Heart left ventricle (tissue), 13 donors: ENCODE data around the gene AP1G2.

ENCODE experiments used
- CTCF ChIP-seq, 12 donors: fragments of 200-600 bp; sonication (generic) in 4 of 12; IDR thresholded peaks; one replicate each; pipeline versions ENCODE4 v1.5.0 to v1.8.0; 2018 to 2022; ENCODE audit warnings: antibody characterized with exemption in 12 of 12, mild to moderate bottlenecking in 5 of 12
- POLR2A ChIP-seq, 2 donors: fragments of 450-650 bp; IDR thresholded peaks; one replicate each; pipeline ENCODE4 v1.6.1; 2017; ENCODE audit warnings: antibody characterized with exemption in 2 of 2, mild to moderate bottlenecking in 2 of 2, moderate library complexity in 2 of 2
- donor health status: ischemic (EF 13 %, LVEDD 7.1; RV severe dilation, severe dysfunction).
- donor health status: DM: no; HTN: yes; CAD: no.
- donor health status: DM: no; HTN: no; CAD: no.
- donor health status: ischemic (EF 25% LVEDD 6.9; RV normal size, moderate dysfunction).
- donor health status: ischemic (EF 25% LVEDD 5.7; RV mildly dilated, moderate dysfunction).
- donor health status: ischemic (EF 35%, LVEDD 5.7; RV mildly dilated, moderate dysfunction).
- donor health status: nonischemic (EF 11% LVEDD 7.7; RV severe dilation, severe dysfunction).
- donor health status: DM: yes; HTN: yes; CAD: no.
- donor health status: PGD.
- donor health status: ischemic (EF 29% LVEDD 5.4; RV normal size, mild dysfunction).
- donor health status: nonischemic (EF 23%, LVEDD 6.1; RV moderate dilation, normal function).

GRCh38 chr14:23602181-23603095, 34.8 kb upstream of the AP1G2 start:
- no peak for TF ChIP-seq CTCF (IDR thresholded peaks at IDR 0.05)
- no peak for TF ChIP-seq POLR2A (IDR thresholded peaks at IDR 0.05)
